ENCODE measurements around the gene INSIG2.

INSIG2 gene

DNA sequence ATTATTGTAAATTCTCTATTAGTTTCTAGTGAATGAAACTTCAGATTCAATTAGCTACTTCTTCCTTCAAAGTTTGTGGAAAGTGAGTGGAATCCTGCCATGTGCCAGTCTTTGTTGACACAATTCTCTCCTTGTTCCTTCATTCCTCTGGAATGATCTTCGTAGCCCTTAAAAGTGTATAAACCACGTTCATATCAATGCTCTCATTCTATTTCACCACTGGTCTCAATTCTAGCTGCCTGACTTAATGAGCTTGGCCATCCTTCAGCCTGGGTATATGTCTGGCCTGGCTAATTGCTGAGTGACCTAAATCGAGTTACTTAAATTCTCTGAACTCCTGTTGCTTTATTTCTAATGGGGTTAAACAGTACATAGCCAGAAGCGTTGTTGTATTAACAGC, 43.5 kb downstream of the INSIG2 start:
- no peak for DNase-seq

DNA sequence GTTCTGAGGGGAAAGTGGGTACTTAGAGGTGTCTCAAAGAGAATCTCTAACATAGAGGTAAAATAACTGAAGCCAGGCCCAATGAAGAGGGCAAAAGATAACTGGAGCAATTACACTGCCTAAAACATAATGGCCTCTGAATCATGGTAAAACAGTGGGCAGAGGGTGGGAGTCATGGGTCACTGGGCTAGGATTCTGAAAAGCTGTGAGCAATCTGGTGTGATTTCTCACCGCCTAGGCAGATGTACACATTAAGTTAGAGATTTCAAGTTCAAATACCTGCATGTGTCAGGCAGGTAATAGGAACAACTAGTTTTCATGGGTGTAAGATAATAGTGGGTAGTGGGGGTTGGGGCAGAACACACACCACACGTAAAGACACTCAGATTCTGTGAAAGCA, 45.6 kb downstream of the INSIG2 start:
- no peak for DNase-seq

GRCh38 chr2:118134650-118135049, 46.4 kb downstream of the INSIG2 start:
- DNase-seq: no peak

GRCh38 chr2:118145207-118145606, 56.9 kb downstream of the INSIG2 start:
- no peak for DNase-seq

DNA sequence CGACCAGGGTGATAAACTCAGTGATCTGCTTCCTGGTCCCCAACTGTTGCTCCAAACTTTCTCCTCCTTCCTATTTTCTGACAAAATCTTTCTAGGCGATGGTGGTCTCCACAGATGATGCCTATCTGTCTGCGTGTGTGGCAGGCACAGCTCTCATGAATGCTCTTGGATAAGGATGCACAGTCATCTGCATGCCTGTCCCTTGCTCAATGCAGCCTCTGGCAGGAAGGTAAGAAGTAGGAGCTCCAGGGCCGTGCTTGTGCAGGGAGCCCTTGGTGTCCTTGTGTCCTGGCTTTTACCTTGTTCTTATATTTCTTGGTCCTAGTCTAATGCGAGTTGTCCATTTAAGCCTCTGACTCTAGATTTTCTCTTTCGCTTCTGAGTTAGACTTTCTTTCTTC, 57.5 kb downstream of the INSIG2 start:
- DNase-seq: no peak

- no peak for DNase-seq
Observed at GRCh38 chr2:118146315-118147283, 58.3 kb downstream of the INSIG2 start.

GRCh38 chr2:118148133-118148532, 59.9 kb downstream of the INSIG2 start:
- DNase-seq: no peak

GRCh38 chr2:118148809-118149208, 60.5 kb downstream of the INSIG2 start:
- no peak for DNase-seq

DNA sequence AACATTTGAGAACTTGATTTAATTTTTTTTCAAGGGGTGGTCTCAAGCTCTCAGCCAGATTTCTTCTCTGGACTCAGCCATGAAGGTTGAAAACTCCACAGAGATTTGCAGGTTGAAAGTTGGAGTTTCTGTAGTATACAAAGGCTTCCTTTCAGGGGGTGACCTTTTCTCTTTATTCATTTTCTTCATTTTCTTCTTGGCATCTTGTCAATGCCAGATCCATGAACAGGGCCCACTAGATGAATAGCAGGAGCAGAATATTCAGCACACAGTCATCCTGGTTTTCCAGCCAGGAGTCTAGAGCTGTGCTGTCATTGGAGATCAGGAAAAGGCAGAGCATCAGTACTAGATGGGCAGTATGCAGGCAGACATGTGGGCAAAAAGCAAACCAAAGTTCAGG, 62.0 kb downstream of the INSIG2 start:
- no peak for DNase-seq

- no peak for DNase-seq
Observed at GRCh38 chr2:118151831-118152230, 63.6 kb downstream of the INSIG2 start.

- DNase-seq: no peak
Observed at GRCh38 chr2:118153433-118153832, 65.2 kb downstream of the INSIG2 start.

GRCh38 chr2:118154176-118154575, 65.9 kb downstream of the INSIG2 start:
- DNase-seq: no peak

Data from activated CD8-positive, alpha-beta memory T cell treated with anti-CD3 and anti-CD28 coated beads for 24 hours (primary cell).